Activated CD4-positive, alpha-beta T cell treated with anti-CD3 and anti-CD28 coated beads, Interleukin-2, Interleukin-6, amounts not matched to agents 100 ng/mL and 50 ng/mL, durations not matched to agents 16 hours and 8 hours (primary cell): ENCODE measurements around the gene ATP2C2.
"Not testable (repeated sequence)": the region's sequence is repeated elsewhere in the genome, so short reads cannot be mapped to it uniquely, and the experiment has no call there.

Experiments
- DNase-seq: peaks from one replicate; pipeline ENCODE4 v3.0.0-alpha.2; 2020

ATP2C2 gene

DNA sequence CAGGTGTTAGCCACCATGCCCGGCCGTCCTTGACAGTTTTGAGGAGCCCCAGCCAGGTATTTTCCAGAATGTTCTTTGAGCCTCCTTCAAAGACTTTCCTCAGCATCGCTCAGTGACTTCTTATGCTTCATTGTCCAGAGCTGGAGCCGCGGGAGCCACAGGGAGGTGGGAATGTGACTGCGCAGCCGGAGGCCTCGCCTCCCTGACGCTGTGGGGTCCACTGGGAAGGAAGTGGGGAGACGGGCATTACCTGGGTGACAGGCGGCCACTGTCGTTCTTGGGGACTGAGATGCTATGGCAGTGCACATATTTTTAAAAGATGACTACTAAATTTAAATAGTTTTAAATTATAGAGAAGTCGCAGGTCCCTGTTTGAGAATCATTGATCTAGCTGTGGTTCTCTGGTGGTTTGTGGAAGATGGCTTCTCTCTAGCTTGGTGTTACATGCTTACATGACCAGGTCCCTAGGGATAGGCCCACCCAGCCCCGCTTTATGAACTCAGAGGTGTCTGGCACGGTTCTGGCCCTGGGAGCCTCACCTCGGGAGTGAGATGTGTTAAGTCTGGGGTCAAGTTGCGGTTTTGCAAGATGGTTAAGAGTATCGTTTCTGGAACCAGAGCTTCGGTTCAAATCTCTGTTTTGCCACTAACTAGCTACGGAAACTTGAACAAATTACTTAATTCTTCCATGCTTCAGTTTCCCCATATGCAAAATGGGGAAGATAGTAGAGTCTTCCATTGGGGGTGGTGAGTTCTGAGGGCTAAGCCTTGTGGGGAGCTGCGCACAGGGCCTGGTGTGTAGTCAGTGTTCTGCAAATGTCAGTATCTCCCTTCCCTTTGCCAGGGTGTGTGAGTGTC is 53.0 kb downstream of the ATP2C2 start:
- no peak for DNase-seq

DNA sequence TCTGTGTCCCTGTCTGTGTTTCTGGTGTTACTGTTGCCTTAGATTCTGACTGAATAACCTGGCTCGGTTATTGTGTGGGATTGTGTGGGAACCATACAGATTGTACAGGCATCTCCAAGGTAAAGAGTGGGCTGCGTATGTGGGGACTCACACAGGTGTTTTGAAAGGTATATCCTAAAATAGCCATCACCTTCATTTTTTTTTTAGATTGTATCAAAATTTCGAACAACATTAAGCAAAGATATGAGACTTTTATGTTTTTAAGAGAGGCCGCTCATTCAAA is 53.5 kb downstream of the ATP2C2 start:
- no peak for DNase-seq

DNA sequence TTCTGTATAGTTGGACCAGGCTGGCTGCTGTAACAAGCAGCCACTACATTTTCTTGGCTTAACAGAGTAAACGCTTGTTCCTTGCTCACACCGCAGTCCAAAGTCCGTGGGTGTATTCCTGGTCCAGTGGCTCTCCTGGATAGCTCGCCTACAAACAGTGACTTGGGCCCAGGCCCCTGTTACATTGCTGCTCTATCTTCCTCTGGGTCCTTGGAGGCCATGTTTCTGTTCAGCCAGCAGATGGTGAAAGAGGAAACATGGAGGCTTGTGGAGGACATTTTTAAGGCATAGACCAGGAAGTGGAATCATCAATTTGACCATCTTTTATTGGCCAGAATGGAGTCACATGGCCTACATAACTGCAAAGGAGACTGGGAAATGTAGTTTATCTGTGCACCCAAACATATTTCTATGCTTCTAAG is 55.1 kb downstream of the ATP2C2 start:
- peak; percentile 44 for DNase-seq

DNA sequence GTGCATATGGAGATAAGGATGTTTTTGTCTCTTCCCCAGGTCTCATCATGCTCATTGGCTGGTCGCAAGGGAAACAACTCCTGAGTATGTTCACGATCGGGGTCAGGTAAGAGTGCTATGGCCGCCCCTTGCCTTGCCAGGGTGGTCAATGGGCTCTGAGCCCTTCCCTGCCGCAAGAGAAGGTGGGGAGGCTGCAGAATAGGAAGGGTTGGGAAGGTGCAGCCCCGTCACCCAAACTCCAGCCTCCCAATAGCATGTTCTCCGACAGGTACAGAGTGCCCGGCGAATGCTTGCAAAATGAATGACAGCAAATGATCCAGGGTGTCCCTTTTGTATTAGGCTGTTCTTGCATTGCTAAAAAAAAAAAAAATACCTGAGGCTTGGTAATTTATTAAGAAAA is 57.4 kb downstream of the ATP2C2 start:
- DNase-seq = no peak

DNA sequence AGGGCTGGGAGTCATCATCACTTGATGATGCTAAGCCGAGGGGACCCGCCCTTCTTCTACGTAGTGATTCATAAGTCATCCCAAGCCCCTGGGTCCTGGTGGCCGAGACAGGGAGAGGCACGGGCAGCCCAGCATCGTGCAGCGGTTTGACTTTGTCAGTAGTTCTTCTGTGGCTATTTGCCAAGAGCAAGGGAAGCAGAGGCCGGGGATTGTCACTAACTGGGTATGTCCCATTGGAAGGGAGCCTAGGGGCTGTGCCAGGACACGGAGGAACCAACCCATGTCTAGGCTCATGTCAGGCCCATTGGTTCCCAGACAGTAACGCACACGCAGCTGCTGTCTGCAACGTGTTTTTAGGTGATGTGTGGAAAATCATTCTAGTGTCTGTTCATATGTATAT is 58.5 kb downstream of the ATP2C2 start:
- DNase-seq = no peak

DNA sequence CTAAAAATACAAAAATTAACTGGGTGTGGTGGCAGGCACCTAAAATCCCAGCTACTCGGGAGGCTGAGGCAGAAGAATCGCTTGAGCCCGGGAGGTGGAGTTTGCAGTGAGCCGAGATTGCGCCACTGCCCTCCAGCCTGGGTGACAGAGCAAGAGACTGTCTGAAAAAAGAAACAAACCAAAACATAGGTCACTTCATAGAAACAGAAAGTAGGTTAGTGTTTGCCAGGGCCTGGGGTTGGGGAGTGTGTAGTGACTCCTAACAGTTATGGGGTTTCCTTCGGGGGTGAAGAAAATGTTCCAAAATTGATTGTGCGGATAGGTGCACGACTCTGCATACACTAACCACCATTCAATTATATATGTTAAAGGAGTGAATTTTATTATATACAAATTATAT is 59.2 kb downstream of the ATP2C2 start:
- no peak for DNase-seq

DNA sequence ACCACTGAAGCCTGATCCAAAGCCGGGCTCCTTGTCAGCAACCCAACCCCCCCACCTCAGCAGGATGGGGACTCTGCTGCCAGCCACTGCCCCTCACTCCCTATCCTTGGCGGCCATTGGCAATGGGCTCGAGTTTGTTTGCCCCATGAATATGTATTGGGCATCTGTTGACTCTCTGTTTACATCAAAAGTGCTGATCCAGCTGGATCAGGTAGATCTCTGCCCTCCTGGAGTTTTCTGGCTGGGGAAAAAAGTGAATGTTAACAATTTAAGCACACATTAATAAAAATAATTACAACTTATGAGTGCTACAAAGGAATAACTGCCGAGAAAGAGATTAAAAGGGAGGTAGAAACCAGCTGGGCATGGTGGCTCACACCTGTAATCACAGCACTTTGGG is 62.5 kb downstream of the ATP2C2 start:
- no peak for DNase-seq

DNA sequence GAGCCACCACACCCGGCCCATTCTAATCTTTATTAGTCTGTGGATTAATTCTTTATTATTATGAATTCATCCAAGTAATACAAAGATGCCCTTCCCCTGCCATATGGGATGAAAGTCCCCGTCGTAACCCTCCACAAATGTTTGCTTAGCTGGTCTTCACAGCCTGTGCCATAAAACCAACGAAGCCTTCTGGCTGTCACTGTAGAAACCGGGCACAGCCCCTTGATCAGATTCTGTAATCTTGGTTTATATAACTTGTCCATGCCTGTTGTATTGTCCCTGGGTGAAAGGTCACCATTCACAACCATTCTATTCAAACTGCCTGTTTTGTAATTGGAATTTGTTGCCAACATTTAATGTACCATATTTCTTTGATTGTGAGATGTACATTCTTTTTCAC is 66.5 kb downstream of the ATP2C2 start:
- DNase-seq = no peak

DNA sequence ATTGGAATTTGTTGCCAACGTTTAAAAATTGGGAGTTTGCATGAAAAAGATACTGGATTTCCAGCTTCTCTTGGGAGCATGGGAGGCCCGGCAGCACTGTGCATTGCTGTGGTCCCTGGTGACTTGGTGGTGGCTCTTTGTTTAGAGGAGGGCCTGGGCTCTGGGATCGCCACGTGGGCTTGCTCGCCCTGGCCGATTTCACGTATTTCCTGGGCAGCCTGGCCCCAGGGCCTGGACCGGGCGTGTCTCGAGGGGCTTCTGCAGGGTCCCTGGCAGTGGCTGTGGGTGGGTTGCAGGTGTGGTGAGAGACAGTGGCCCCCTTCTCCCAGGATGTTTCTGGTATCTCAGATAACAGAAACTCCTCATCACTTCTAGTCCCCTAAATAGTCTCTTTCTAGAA is 67.9 kb downstream of the ATP2C2 start:
- DNase-seq = no peak

DNA sequence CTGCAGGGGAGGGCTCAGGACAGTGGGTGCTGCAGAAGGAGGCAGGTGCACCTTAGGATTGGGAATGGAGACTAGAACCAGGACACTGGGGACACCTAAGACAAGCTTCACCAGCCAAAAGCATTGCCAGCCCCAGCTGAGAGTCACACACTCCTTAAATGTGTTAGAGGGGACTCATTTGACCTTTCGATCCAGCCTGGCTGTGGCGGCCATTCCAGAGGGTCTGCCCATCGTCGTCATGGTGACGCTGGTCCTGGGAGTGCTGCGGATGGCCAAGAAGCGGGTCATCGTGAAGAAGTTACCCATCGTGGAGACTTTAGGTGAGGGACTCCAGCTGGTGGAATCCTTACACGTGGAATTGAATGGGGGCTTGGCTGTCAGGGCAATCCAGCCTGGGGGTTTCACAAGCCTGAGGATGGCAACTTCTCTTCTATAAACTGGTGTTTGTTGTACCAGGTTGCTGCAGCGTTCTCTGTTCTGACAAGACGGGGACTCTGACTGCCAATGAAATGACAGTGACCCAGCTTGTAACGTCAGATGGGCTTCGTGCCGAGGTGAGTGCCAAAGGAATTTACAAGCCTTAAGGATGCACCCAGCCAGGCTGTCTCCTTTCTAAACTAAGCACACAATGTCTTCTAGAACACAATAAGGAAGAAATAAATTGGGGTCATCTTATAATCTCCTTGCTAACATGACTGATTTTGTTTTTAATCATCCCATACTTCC is 70.8 kb downstream of the ATP2C2 start:
- DNase-seq = no peak

DNA sequence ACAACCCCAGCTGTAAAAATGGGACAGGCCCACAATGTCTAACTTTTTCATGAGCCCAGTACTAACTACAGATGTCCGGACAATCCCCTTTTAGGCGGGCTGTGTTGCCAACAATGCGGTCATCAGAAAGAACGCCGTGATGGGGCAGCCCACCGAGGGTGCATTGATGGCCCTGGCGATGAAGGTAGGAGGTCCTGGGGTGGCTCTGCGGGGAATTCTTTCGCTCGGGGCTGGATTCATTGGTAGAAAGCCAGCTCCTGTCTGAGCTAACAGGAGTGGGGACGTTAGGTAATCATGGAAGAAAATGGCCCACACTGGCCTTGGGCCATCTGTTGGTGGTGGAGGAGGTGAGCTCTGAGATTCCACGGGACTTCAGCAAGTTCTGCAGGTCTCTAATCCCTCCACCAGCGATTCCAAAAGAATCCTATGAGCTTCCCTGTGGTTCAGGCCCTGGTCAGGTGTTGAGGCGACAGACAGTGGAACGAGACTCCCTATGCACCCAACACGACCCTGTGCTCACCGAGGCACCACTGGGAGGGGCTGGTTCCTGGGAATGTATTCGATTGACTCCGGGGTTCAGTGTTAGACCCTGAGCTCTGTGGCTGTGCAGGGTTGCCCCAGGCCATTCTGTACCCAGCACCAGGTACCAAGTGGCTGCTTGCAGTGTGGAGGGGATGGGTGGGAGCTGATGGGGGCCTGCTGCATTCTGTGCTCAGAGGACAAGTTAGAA is 74.2 kb downstream of the ATP2C2 start:
- no peak for DNase-seq

DNA sequence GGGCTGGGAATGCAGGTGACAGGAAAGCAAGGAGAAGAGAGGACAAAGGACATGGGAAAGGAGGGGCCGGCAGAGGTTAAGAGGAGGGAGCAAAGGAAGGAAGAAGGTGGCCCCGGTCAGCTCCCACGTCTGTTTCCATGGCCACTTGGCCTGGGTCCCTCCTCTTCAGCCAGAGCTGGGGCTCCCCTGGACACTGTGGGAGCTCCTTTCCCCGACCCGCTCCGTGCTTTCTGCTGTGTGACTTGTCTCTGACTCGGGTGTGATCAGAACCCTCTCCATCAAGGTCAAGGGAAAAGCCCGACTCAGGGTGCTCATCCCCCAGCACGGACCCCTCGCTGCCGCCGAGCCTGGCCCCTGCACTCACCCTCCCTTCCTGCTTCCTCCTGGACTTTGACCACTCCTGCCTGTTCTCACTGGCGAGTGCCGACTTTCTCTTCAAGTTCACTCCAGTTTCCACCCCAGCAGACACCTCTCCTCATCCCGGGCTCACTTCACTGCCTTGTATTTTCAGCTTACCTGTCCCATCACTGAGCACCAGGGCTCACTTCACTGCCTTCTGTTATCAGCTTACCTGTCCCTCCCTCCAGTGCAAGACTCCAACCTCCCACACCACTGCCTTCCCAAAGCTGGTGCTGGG is 74.9 kb downstream of the ATP2C2 start:
- DNase-seq = no peak

DNA sequence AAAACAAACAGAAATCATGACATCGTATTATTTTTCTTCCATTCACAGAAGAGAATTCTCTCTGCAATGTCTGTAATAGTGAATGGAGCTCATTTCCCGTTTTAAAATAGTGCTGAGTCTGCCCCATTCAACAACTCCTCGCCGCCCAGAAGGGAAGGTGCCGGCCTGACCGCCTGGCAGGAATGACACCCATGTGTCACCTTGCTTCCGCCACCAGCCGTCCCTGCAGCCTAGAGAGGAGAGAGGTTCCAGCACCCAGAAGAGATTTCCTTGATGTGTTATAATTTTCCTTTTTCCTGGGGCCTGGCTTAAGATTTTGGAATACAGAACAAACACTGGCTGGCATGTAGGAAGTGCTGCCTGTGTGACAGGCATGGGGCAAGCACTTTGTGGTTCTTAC is 76.1 kb downstream of the ATP2C2 start:
- no peak for DNase-seq

DNA sequence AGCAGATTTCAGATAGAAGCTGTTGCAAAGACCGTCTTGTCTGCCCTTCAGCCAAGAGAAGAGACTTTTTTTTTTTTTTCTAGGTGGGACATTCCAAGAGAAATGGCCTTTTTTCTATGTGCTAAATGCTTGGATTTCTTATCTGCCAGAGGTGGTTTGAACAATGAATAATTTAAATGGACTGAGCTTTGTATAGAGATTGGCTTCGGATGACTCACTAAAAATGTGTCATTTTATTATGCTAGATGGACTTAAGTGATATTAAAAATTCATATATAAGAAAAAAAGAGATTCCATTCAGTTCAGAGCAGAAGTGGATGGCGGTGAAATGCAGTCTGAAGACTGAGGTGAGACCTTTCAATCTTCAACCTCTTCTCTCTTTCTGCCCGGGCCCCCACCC is 77.7 kb downstream of the ATP2C2 start:
- DNase-seq = no peak

DNA sequence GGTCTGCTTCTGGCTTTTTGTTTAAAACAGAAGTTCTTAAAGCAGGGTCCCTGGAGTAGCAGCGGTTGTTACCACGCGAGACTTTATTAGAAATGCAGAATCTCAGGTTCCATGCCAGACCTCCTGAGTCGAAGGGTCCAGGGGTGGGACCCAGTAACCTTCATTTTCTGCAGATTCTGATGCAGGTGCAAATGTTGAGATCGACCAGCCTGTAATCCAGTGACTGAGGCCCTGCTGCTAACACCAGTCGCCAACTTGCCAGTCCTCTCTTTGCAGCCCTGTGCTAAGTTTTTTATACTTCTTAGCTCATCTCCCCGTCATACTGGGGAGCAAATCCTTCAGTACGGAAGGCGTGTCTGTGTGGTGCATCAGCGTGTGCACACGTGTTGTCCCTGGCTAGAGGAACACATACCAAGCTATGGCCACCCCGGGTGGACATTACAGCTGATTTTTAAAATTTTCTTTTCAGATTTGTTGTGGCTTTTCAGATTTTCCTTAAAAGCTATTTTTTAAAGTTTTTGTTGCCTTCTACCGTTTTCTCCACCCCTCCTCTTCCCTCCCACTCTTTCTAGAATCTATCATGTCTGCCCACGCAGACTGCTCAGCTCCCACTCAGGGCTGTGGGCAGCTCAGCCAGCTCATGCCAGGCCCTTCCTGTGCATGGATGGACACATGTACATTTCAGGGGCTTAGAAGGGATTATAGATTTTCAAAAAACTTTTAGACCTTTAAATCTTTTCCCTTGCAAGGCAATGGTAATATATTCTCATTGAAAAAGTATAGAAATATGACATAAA is 78.5 kb downstream of the ATP2C2 start:
- DNase-seq = no peak

DNA sequence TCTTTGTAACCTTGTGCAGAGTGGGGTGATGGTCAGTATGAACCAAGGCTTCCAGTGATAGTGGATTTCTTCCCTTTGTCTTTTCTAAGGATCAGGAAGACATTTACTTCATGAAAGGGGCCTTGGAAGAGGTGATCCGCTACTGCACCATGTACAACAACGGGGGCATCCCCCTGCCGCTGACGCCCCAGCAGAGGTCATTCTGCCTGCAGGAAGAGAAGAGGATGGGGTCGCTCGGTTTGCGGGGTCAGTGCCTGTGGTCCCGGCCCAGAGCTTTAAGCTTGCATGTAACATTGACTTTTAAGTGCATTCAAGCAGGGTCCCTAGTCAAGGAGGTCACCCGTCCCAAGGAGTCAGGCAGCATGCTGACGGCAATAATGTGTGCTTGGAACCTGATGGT is 80.1 kb downstream of the ATP2C2 start:
- DNase-seq = no peak

DNA sequence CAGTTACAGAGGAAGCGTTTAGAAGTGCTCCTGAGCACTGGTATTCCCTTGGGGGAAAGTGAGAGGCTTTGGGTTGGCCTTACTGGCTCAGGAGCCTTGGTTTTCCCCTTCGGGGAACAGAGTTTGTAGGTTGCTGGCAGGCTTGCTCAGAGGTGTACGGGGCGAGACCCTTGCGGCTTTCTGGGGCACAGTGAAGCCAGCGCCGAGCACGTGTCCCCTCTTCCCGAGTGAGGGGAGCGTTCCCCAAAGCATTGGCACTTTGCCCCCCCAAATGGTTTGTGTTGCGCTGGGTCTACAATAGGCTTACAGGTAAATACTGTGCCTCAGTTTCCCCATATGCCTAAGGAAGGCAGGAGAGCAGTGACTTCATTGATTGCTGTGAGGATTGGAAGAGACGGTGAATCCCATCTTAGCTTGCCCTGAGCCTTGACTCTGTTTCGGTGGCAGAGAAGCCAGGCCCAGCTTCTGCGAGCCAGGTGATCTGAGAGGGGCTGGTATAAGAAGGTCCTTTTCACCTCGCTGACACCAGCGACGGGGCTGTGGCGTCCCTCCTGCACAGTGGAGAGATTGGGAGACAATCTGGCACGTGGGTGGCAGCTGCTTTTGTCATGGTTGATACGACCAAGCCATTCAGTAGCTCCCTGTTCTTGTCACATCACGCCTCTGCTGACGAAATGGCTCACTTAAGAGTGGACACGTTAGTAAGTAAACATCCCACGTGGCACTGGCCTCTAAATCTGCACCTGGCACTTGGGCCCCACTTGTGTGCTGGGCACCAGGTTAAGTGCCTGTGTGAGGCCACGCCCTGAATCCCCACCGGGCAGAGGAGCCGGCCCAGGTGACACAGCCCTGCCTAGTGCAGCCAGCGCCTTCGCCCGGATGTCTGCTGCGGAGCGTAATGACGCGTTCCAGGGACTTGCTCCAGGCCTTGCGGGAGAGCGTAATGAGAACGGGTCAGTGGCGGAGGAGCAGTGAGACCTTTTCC is 81.1 kb downstream of the ATP2C2 start:
- DNase-seq = no peak

DNA sequence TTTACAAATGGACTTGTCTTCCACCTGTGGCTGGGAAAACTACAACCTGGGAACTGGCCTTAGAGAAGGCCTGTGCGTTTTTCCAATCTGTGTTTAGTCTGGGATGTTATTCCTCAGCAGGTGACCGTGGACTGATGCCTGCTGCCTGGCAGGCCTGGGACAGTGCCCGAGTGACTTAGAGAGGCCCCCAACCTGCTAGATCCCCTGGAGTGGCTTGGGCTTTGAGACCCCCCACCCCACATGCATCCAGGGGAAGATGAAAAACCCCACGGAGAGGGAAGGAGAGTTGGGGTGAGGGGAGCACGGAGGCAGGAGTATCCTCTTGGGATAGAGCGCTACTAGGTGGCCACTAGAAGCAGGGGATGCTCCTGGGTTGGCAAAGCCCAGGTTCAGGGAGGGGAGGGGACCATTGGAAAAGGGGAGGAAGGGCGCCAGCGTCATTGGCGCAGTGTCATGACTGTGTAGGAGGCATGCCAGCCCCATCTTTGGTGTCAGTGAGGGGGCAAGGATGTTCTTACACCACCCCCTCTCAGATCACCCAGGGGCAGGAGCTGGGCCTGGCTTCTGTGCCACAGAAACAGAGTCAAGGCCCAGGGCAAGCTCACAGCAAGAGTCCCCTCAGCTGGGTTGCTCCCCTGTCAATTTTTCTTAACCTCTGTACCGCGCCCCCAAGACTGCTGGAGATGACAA is 82.0 kb downstream of the ATP2C2 start:
- DNase-seq = no peak

DNA sequence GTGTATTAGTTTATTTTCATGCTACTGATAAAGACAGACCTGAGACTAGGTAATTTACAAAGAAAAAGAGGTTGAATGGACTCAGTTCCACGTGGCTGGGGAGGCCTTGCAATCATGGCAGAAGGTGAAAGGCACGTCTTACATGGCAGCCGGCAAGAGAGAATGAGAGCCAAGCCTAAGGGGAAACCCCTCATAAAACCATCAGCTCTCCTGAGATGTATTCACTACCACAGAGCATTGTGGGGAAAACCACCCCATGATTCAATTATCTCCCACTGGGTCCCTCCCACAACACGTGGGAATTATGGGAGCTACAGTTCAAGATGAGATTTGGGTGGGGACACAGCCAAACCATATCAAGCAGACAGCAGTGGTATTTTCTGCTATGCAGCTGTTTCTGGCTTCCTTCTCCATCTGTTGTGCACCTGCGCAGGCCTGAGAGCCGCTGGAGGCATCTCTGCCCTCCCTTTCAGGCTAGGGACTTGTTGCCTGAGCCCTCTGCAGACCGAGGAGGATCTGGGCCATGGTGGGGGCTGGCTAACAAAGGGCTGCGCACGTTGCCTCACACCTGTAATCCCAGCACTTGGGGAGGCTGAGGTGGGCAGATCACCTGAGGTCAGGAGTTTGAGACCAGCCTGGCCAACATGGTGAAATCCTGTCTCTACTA is 82.8 kb downstream of the ATP2C2 start:
- not testable (repeated sequence) for DNase-seq

DNA sequence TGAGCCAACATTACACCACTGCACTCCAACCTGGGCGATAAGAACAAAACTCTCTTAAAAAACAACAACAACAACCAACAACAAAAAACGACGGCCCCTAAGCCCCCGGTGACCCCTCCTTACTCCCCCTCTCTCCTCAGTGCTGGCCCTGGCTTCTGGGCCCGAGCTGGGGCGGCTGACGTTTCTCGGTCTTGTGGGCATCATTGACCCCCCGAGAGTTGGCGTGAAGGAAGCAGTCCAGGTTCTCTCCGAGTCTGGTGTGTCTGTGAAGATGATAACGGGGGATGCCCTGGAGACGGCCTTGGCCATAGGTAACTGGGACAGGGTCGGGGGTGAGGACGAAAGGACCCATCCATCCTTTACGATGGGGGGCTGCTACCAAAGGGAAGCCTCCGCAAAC is 83.4 kb downstream of the ATP2C2 start:
- no peak for DNase-seq
